ENCODE measurements around the gene ARRB1.

DNA sequence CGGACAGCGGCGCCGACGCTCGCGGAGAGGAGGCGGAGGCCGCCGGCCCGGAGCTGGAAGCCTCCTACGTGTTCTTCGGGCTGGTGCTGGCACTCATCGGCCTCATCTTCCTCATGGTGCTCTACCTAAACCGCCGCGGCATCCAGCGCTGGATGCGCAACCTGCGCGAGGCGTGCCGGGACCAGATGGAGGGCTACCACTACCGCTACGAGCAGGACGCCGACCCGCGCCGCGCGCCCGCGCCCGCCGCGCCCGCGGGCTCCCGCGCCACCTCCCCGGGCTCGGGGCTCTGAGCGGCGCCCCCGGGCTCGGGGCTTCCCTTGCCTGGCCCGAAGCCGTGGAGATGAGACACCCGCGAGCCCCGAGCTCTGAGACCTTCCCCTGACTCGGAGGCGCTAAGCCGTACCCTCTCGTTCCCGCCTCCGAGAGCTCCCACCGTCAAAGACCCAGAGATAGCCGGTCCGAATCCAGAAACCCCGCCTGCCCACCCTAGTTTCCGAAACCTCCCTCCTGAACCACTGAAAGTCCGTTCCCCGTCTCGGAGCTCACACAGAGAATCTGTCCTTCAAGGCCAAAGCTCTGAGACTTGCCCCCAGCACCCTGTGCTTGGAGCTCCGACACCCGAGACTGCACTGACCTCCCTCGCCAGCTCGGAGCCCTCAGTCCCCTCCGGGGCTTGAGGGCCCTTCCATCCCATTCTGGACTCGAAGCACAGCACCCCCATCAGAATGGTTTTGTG is 109.4 kb downstream of the ARRB1 start:
- TF ChIP-seq, protein P1, sequence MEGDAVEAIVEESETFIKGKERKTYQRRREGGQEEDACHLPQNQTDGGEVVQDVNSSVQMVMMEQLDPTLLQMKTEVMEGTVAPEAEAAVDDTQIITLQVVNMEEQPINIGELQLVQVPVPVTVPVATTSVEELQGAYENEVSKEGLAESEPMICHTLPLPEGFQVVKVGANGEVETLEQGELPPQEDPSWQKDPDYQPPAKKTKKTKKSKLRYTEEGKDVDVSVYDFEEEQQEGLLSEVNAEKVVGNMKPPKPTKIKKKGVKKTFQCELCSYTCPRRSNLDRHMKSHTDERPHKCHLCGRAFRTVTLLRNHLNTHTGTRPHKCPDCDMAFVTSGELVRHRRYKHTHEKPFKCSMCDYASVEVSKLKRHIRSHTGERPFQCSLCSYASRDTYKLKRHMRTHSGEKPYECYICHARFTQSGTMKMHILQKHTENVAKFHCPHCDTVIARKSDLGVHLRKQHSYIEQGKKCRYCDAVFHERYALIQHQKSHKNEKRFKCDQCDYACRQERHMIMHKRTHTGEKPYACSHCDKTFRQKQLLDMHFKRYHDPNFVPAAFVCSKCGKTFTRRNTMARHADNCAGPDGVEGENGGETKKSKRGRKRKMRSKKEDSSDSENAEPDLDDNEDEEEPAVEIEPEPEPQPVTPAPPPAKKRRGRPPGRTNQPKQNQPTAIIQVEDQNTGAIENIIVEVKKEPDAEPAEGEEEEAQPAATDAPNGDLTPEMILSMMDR (IDR thresholded peaks at IDR 0.05): no peak
- no peak for TF ChIP-seq POLR2A (IDR thresholded peaks at IDR 0.05)
